CD14-positive monocyte (primary cell): ENCODE measurements around the gene VRTN. TPM values are rescaled to one million over a fixed set of nuclear protein-coding genes. Genes with fewer than 3 reads are reported as not detected.

ENCODE experiments used
- DNase-seq, 3 donors: peaks; one replicate each; pipeline ENCODE4 v3.0.0-alpha.2; 2011 to 2022
- H2AFZ ChIP-seq: 2 replicates; pipeline ENCODE4 v1.6.0; 2012; ENCODE audit warnings: mild to moderate bottlenecking, low read depth, low read length, inconsistent platforms; ENCODE audit not compliant: insufficient read depth, poor library complexity, severe bottlenecking
- H3K27ac ChIP-seq, 2 donors: 1 replicate in 1 of 2; 2 replicates in 1 of 2; pipeline ENCODE4 v1.5.1; 2012 to 2013; ENCODE audit warnings: low read length in 2 of 2, control low read depth in 1 of 2, inconsistent platforms in 1 of 2, low read depth in 1 of 2, mild to moderate bottlenecking in 1 of 2
- H3K27me3 ChIP-seq, 2 donors: one replicate each; pipeline versions ENCODE4 v1.6.0 to v1.6.1; 2011 to 2013; ENCODE audit warnings: low read length in 2 of 2; ENCODE audit not compliant: control insufficient read depth in 2 of 2, insufficient read depth in 2 of 2
- H3K36me3 ChIP-seq, 2 donors: replicated peaks in 1 of 2; 1 replicate in 1 of 2; 2 replicates in 1 of 2; pipeline versions ENCODE4 v1.5.1 to v1.6.1; 2012 to 2013; ENCODE audit warnings: low read length in 2 of 2, control low read depth in 1 of 2, inconsistent platforms in 1 of 2, mild to moderate bottlenecking in 1 of 2; ENCODE audit not compliant: insufficient read depth in 2 of 2, control insufficient read depth in 1 of 2
- H3K4me1 ChIP-seq, 2 donors: 1 replicate in 1 of 2; 2 replicates in 1 of 2; pipeline versions ENCODE4 v1.5.1 to v1.6.1; 2012 to 2013; ENCODE audit warnings: low read length in 2 of 2, control low read depth in 1 of 2, inconsistent platforms in 1 of 2, mild to moderate bottlenecking in 1 of 2, moderate library complexity in 1 of 2; ENCODE audit not compliant: insufficient read depth in 2 of 2, control insufficient read depth in 1 of 2
- H3K4me2 ChIP-seq: replicated peaks from 2 replicates; pipeline ENCODE3; 2012; ENCODE audit warnings: low read length, moderate library complexity, mild to moderate bottlenecking; ENCODE audit not compliant: poor library complexity, severe bottlenecking; ENCODE audit errors: extremely low read depth
- H3K4me3 ChIP-seq, 3 experiments: fragments of 200-600 bp in 1 of 3; sonication (generic) in 1 of 3; replicated peaks in 1 of 3; 1 replicate in 2 of 3; 2 replicates in 1 of 3; pipeline ENCODE4 v1.5.1; 2011 to 2013; ENCODE audit warnings: low read length in 3 of 3, mild to moderate bottlenecking in 3 of 3, control low read depth in 2 of 3, low read depth in 2 of 3, inconsistent platforms in 1 of 3, moderate library complexity in 1 of 3
- H3K79me2 ChIP-seq: 2 replicates; pipeline ENCODE4 v1.6.0; 2012; ENCODE audit warnings: mild to moderate bottlenecking, control low read depth, inconsistent platforms, low read length, moderate library complexity; ENCODE audit not compliant: insufficient read depth
- H3K9ac ChIP-seq: 2 replicates; pipeline ENCODE4 v1.6.0; 2017; ENCODE audit warnings: low read length, mild to moderate bottlenecking; ENCODE audit not compliant: insufficient read depth, poor library complexity, severe bottlenecking
- H3K9me3 ChIP-seq, 2 donors: replicated peaks in 1 of 2; 1 replicate in 1 of 2; 2 replicates in 1 of 2; pipeline versions ENCODE4 v1.5.1 to v1.6.1; 2012 to 2013; ENCODE audit warnings: low read length in 2 of 2, control low read depth in 1 of 2; ENCODE audit not compliant: control insufficient read depth in 1 of 2, insufficient read depth in 1 of 2
- H4K20me1 ChIP-seq: 2 replicates; pipeline ENCODE4 v1.6.0; 2012; ENCODE audit warnings: mild to moderate bottlenecking, low read length, control low read depth, moderate library complexity; ENCODE audit not compliant: insufficient read depth
- H3K27ac Mint-ChIP-seq, 7 donors: one replicate each; pipeline ENCODE4 v1.8.0; 2020; ENCODE audit warnings: mild to moderate bottlenecking in 7 of 7, mixed read lengths in 7 of 7, moderate library complexity in 6 of 7, inconsistent platforms in 2 of 7
- H3K27me3 Mint-ChIP-seq, 3 donors: one replicate each; pipeline ENCODE4 v1.8.0; 2021 to 2022; ENCODE audit warnings: low read depth in 3 of 3, mild to moderate bottlenecking in 3 of 3, mixed read lengths in 3 of 3, moderate library complexity in 3 of 3, inconsistent platforms in 1 of 3
- H3K36me3 Mint-ChIP-seq, 2 donors: one replicate each; pipeline ENCODE4 v1.8.0; 2020; ENCODE audit warnings: mixed read lengths in 2 of 2, inconsistent platforms in 1 of 2, mild to moderate bottlenecking in 1 of 2
- H3K4me1 Mint-ChIP-seq: one replicate; pipeline ENCODE4 v1.8.0; 2020; ENCODE audit warnings: mild to moderate bottlenecking, mixed read lengths
- H3K4me3 Mint-ChIP-seq, 2 donors: one replicate each; pipeline ENCODE4 v1.8.0; 2020; ENCODE audit warnings: mild to moderate bottlenecking in 2 of 2, mixed read lengths in 2 of 2, moderate library complexity in 1 of 2
- H3K9me3 Mint-ChIP-seq, 7 donors: one replicate each; pipeline ENCODE4 v1.8.0; 2020 to 2022; ENCODE audit warnings: mixed read lengths in 7 of 7, mild to moderate bottlenecking in 6 of 7, moderate library complexity in 6 of 7, inconsistent platforms in 2 of 7
- CTCF ChIP-seq: fragments of 200-600 bp; IDR thresholded peaks from one replicate; pipeline ENCODE4 v1.8.0; 2022; ENCODE audit warnings: antibody characterized with exemption, mild to moderate bottlenecking
- WGBS: methylation state at CpG from one replicate; pipeline ENCODE4 v1.1.5; 2013; ENCODE audit warnings: missing lambda C conversion rate; ENCODE audit not compliant: insufficient coverage; 5-methylcytosine and 5-hydroxymethylcytosine counted together
- intact Hi-C, 2 donors: fragments of 100-400 bp; cut with micrococcal nuclease; formaldehyde crosslinking; loops; one replicate each; pipeline versions ENCODE4 v1.15.0 to v1.15.1; 2023
- polyA plus RNA-seq, 3 donors: library from polyadenylated mRNA; depleted of rRNA in 1 of 3; unstranded in 2 of 3; stranded (reverse) in 1 of 3; fragments of 300-500 nt in 2 of 3; fragments of >200 nt in 1 of 3; fragmentation: Illumina TruSeq in 2 of 3; gene quantifications; 1 replicate in 2 of 3; 2 replicates in 1 of 3; pipeline ENCODE4 v1.2.3, GENCODE V29; 2012 to 2021

VRTN gene
- polyA plus RNA-seq, 3 donors = not detected

- Mint-ChIP-seq H3K36me3 (no peaks in the 10 kb centered on the region), H3K9me3 (no peaks in the 10 kb centered on the region), H3K27ac (peak overlapping the region in 1 of 7 donors; percentile 6), H3K4me3 (no peak overlapping the region), H3K4me1 (peaks cover 24% of the 10 kb centered on the region), H3K27me3 (peaks cover 7 to 19% (median 12%) of the 10 kb centered on the region in 3 donors)
- H3K36me3 ChIP-seq = no peaks in the 10 kb centered on the region
- H2AFZ ChIP-seq = no peak overlapping the region
- intact Hi-C loops = no loop called here
- no peak overlapping the region for H3K4me3 ChIP-seq
- H4K20me1 ChIP-seq = no peaks in the 10 kb centered on the region
- no peak overlapping the region for H3K9ac ChIP-seq
- peaks cover 21 to 22% of the 10 kb centered on the region in 2 donors for H3K4me1 ChIP-seq
- WGBS = 67% methylated on average over 12 of the region's 13 CpGs
- H3K79me2 ChIP-seq = no peaks in the 10 kb centered on the region
- H3K27ac ChIP-seq = no peak overlapping the region
- H3K27me3 ChIP-seq = no peaks in the 10 kb centered on the region
- TF ChIP-seq CTCF = no peak
- no peak overlapping the region for H3K4me2 ChIP-seq
- no peak for DNase-seq
- H3K9me3 ChIP-seq = no peaks in the 10 kb centered on the region
Observed at GRCh38 chr14:74400031-74400685, 51.9 kb downstream of the VRTN start.

GRCh38 chr14:74400919-74401503, 52.7 kb downstream of the VRTN start:
- intact Hi-C loops = no loop called here
- peak overlapping the region; percentile 86 for H2AFZ ChIP-seq
- H3K79me2 ChIP-seq = no peaks in the 10 kb centered on the region
- H3K4me2 ChIP-seq = peak overlapping the region; percentile 66
- H3K27me3 ChIP-seq = no peaks in the 10 kb centered on the region
- H3K4me3 ChIP-seq = peak overlapping the region in 1 of 3 experiments; percentile 59
- peak overlapping the region in 1 of 2 donors; percentile 48 for H3K27ac ChIP-seq
- 84% methylated on average over 4 of the region's 8 CpGs for WGBS
- H4K20me1 ChIP-seq = no peaks in the 10 kb centered on the region
- DNase-seq = no peak
- no peaks in the 10 kb centered on the region for H3K9me3 ChIP-seq
- Mint-ChIP-seq H3K4me1 (peaks cover 24% of the 10 kb centered on the region), H3K36me3 (no peaks in the 10 kb centered on the region), H3K27me3 (peaks cover 9 to 16% (median 12%) of the 10 kb centered on the region in 3 donors), H3K27ac (no peak overlapping the region), H3K4me3 (peak overlapping the region; percentile 70 to 83), H3K9me3 (no peaks in the 10 kb centered on the region)
- no peaks in the 10 kb centered on the region for H3K36me3 ChIP-seq
- TF ChIP-seq CTCF = no peak
- peak overlapping the region; percentile 37 for H3K9ac ChIP-seq
- H3K4me1 ChIP-seq = peaks cover 21 to 22% of the 10 kb centered on the region in 2 donors
